GM19099 (cell line): Measurements from ENCODE around the gene MAP1LC3B2.

ENCODE experiments used
- POLR2A ChIP-seq: IDR thresholded peaks from 3 replicates; pipeline ENCODE4 v1.6.1; 2011; ENCODE audit warnings: low read depth; ENCODE audit not compliant: insufficient read length; ENCODE audit errors: extremely low read depth

The MAP1LC3B2 gene

DNA sequence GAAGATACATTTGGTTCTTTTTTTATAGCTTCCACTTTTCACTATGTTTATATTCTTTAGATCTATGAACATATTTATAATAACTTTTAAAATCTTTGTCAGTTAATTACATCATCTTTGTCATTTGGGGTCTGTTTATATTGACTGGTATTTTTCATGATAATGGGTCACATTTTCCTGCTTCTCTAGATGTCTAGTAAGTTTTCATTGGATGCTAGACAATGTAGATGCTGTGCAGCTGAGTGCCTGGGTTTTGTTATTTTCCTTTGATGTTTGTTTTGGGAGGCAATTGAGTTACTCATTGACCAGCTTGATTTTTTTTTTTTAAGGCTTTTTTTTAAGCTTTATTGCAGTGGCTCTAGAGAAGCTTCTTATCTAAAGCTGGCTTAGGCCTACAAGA, 4.9 kb downstream of the MAP1LC3B2 start:
- TF ChIP-seq POLR2A, result no peak

DNA sequence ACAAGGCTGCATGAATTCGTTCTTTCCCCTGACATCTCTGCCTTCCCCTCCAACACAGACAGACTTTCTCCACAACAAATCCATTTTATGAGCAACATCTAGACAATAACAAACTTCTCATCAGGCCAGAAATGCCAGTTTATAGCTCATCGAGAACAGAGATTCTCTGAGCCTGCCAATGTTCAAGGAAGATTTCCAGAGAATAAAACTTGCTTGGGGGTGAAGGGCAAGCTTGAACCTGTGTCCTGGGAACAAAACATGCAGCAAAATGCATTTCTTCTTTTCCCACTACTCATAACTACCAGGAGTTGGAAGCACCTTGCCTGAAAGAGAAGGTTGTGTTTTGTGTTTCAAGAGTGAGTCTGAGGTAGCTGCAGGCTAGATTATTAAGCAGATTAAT, 6.8 kb downstream of the MAP1LC3B2 start:
- no peak for TF ChIP-seq POLR2A

DNA sequence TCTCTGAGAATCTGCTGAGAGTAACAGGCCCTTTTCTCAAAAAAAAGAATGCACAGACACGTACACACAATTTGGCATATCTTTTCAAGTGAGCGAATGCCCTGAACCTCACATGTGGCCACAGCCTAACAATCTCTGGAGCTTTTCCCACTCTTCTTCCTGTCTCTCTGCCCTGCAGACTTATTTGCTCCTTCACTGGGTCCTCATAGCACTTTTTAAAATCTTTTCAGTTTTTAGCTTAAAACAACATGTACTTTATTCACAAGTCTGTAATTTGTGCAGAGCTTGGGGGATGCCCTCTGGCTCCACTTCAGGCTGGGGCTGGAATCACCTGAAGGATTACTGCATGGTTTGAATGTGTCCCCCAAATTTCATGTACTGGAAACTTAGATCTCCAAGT, 9.0 kb downstream of the MAP1LC3B2 start:
- TF ChIP-seq POLR2A, result no peak

DNA sequence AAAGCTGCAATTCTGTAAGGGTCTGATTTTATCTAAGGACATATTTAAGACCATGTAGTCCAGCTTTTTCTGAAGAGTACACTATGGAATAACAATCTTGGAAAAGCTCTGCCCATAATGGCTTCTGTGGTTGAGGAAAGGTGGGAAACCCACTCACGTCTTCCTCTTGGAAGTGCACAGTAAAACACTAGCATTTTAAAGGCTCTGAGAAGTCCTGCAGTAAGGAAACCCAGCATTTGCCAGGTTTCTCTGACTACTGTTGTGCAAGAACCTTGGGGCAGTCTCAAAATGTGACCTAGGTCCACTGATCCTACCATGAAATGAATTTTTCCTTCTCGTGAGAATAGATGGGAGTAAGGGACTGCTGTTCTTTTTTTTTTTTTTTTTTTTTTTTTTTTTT, 11.9 kb downstream of the MAP1LC3B2 start:
- no peak for TF ChIP-seq POLR2A

DNA sequence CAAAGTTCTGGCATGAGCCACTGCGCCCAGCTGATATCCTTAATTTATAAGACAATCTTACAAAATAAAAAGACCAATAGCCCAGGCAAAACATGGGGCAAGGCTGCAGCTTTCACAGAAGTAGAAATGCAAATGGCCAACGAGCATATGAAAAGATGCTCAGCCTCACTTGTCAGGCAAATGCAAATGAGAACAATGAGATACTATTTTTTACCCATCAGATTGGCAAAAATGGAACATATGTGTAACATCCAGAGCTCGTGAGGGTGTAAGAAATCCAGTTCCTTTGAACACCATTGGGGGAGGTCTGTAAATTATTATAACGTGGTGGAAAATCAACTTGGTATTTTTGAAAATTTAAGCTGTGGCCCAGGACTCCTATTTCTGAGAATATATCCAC, 14.6 kb downstream of the MAP1LC3B2 start:
- no peak for TF ChIP-seq POLR2A

DNA sequence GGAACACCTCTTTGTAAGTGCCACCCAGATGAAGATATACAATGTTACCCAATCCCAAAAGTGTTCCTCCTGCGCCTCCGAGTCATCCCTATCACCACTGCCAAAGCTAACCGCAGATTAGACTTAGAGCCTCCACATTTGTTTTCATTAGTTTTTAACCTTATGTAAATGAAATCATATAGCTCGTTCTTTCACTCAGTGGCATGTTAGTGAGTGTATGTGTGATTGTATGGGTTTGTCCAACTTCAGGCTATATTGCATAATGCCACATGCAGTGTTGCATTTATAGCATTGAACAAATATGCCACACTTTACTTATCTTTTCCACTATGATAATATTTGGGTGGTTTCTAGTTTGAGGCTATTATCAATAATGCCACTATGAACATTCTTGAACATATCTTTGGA, 18.0 kb downstream of the MAP1LC3B2 start:
- no peak for TF ChIP-seq POLR2A

DNA sequence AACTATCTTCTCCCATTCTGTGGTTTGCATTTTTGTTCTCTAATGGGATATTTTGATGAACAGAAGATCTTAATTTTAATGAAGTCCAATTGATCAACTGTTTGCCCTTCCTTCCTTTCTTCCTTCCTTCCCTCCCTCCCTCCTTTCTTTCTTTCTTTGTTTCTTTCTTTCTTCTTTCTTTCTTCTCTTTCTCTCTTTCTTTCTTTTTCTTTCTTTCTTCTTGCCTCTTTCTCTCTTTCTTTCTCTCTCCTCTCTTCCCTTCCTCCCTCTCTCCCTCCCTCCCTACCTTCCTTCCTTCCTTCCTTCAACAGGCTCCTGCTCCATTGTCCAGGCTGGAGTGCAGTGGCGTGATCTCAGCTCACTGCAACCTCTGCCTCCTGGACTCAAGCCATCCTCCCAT, 18.9 kb downstream of the MAP1LC3B2 start:
- TF ChIP-seq POLR2A, result no peak

DNA sequence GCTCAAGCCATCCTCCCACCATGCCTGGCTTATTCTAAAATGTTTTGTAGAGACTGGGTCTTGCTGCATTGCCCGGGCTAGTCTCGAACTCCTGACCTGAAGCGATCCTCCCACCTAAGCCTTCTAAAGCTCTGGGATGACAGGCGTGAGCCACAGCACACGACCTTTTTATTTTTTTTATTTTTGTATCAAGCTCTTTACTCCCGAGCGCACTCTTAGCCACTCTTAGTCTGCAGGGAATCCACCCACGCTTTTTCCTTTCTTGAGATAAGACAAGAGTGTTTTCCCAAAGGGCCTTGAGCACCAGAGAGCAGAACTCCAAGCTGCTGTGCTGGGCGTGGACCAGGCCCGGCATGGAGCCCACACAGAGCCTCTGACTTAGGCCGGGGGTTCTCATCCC, 23.4 kb downstream of the MAP1LC3B2 start:
- TF ChIP-seq POLR2A, result no peak

DNA sequence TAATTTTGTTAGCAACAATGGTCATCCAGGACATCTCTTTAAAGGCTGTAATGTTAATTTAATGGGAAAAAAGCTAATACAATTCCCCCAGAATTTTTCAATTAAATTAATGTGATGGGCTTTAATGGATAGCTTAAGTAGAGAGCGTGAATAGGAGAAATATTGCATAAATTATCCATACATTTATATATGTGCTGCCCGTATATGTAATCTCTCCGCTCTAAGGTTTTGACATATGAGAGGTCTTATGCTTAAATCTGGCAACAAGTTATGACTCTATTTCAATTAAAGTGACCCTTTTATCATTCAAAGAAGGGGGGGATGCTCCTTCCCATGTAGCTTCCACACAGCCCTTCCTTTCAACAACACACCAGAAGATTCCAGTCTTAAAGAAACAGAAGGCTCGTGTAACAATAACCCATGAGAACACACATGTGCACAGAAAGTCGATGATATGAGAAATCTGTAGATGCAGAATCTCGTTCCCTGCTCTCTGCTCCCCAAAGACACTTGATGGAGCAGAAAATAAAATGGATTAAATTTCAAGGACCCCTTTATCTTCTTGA, 24.0 kb downstream of the MAP1LC3B2 start:
- TF ChIP-seq POLR2A, result no peak

DNA sequence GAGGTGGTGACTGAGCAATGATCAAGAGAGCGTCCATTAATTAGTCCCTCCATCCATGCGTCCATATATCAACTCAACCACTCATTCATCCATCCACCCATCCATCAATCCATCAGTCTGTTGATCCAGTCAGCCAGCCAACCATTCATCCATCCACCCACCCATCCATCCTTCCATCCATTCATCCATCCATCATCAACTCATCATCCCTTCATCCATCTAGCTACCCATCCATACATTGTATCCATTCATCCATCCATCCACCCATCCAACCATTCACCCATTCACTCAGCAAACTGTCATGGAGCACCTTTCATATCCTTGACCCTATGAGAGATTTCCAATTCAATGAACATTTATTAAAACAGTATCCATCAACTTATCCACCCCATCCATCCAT, 28.1 kb downstream of the MAP1LC3B2 start:
- no peak for TF ChIP-seq POLR2A

DNA sequence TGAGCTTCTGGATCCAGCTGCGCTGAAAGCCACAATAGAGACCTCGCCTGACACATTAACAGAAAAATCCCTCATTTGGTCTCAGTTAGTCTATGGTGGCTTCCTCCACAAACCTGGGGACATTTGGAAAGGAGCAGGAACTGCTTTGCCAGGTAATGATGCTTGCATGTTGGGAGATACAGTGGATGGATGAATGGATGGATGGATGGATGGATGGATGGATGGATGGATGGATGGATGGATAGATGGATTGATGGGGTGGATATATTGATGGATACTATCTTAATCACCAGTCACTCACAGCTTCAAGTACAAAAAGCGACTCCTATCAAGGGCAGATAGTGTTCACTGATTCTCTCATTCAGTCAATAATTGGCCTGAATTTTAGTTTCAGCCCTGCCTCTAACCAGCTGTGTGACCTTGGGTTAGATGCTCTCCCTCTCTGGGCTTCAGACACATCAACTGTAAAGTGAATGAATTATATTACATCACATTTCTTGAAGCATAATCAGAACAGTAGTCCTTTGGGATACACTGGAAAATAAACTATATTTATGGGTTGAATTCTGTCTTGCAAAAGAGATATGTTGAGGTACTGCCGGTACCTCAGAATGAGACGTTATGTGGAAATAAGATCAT, 29.3 kb downstream of the MAP1LC3B2 start:
- TF ChIP-seq POLR2A, result no peak

DNA sequence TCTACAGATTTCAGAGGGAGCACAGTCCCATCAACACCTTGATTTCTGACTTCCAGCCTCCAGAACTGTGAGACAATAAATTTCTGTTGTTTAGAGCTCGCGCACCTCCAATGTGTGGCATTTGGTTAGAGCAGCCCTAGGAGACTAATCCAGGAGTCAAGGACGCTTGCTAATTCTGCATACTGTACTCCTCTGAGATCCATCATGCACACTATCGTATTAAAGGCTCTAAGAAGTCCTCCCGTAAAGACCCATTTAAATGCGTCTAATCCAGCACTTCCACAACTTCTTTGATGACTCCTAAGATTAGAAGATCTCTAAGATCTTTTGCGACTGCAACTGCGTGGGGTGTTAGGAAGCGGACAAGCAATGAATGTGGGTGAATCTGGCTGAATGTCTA, 30.4 kb downstream of the MAP1LC3B2 start:
- no peak for TF ChIP-seq POLR2A

DNA sequence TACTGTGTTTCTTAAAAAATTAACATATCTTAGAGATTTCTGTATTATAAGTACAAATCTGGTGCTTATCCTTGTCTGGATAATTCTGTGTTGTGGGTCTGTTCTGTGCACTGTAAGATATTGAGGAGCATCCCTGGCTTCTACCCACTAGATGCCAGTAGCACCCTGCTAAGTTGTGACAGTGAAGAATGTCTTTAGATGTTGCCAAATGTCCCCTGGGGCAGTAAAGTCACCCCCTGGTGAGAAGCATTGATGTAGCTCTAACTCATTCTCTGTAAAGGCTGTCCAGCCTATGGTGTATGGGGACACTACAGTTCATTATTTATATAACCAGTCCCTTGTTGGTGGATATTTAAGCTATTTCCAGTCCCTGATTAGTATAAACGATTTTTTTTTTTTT, 31.4 kb downstream of the MAP1LC3B2 start:
- no peak for TF ChIP-seq POLR2A

DNA sequence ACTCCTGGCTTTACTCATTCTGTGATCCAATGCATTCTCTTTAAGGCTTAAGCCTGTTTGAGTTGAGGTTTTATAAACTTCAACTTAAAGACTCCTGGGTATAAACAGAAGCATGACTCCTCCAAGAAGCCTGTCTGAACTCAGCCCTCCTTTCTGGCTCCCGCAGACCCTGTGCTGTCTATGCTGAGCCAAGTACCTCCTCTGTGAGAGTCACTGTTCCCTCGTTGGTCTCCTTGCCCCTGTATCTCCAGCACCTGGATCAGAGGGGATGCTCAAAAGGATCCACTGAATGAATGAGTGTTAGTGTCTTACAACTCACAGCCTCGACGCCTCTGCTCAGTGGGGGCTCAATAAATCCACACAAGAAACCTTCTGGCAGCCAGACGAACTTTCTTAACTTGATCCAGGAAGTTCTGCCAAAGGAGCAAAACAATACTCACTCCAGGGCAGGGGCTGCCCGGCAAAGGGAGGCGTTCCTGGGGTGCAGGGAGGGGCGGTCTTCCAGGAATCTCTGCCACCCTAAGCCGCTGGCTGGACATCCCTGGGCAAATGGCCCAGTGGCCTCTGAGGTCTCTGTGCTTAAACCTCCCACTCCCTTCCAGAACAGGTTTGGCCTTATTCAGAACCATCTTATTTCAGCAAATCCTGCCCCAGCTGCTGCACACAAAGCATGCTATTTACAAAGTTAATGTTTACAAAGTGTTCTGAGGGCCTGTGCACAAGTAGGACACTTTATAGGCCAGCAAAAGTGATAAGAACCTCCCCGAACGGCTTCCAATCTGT, 32.9 kb downstream of the MAP1LC3B2 start:
- TF ChIP-seq POLR2A, result no peak

DNA sequence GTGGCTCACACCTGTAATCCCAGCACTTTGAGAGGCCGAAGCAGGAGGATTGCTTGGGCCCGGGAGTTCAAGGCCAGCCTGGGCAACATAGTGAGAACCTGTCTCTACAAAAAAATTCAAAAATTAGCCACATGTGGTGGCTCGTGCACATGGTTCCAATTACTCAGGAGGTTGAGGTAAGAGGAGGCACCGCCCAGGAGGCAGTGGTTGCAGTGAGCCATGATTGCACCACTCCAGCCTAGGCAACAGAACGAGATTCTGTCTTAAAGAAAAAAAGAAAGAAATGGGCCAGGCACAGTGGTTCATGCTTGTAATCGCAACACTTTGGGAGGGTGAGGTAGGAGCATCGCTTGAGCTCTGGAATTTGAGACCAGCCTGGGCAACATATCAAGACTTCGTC, 33.5 kb downstream of the MAP1LC3B2 start:
- TF ChIP-seq POLR2A, result no peak
